Stimulated activated CD4-positive, alpha-beta T cell treated with anti-CD3 and anti-CD28 coated beads, Interleukin-1b, Interleukin-23, amount 100 ng/mL, for 1 hour (primary cell): ENCODE measurements around the gene TSR2.

Source experiments
- DNase-seq, 2 donors: peaks; one replicate each; pipeline ENCODE4 v3.0.0-alpha.2; 2020; ENCODE audit warnings: low read depth in 2 of 2

Gene TSR2, protein sequence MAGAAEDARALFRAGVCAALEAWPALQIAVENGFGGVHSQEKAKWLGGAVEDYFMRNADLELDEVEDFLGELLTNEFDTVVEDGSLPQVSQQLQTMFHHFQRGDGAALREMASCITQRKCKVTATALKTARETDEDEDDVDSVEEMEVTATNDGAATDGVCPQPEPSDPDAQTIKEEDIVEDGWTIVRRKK

DNA sequence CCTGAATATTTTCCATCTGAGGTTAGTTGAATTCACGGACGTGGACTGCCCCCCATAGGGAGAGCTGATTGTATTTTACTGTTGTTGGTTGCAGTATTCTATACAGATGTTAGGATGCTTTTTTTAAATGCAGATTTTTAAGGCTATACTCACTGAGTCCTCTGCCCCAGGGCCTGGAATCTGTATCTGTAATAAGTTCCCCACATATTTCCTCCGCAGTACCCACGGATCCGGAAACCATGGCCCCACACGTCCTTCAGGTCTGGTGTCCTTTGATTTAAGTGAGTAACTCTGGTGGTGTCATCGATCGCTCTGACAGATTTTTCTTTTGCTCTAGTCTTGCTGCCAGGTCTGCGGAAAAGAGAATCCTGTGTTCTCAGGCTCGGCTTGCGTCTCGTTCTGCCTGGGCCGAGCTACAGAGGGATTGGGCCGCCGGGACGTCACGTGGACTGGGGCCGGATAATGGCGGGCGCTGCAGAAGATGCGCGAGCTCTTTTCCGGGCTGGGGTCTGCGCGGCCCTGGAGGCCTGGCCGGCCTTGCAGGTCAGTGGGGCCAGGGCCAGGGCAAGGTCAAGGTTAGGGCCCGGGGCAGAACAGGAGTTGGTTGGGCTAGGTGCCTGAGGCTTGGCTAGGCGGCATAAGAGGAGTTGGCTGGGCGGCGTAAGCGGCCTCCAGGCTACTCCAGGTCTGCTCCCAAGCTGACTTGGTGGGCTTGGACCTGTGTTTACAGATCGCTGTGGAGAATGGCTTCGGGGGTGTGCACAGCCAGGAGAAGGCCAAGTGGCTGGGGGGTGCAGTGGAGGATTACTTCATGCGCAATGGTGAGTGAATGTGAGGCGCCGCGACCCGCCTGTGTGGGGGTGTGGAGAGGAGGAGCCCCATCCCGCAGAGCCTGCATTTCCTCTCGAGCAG, at the start of gene TSR2:
TSS of gene TSR2 (plus strand) at position 445 of the 912 bp plus-strand sequence. CDS start at position 463, 18 bp downstream.
- DNase-seq, result peak; percentile 37 to 42

DNA sequence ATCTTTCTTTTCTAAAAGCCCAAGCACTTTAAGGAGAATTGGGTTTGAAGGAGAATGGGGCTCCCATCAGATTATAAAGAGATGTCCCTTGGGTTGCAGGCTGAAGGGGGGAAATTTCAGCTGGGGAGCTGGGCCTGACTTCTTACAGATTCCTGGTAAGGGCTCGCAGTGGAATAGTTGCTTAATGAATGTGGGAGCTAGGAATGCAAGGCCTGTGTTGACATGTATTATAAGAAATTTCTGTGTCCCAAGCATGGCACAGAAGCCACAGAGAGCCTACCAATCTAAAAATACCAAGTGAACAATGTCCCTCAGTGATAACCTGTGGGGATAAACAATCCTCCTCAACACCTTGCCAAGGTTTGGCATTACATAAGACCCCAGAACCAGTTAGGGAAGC, 43.1 kb upstream of the TSR2 start:
- DNase-seq, result no peak

DNA sequence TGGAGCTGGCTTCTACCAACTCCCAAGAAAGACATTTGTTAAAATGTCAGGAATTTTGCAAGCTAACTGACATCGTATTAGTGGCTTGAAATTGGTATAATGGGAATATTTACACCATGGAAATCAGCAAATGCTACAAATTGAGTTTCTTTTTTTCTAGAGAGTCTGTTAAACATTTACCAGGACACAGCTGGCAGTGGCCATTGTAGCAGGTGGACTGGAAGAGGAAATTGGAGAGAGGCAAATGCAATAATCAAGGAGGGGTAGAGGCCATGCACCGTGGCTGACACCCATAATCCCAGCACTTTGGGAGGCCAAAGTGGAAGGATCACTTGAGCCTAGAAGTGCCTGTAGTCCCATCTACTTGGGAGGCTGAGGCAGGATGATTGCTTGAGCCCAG, 32.9 kb upstream of the TSR2 start:
- DNase-seq, result no peak

DNA sequence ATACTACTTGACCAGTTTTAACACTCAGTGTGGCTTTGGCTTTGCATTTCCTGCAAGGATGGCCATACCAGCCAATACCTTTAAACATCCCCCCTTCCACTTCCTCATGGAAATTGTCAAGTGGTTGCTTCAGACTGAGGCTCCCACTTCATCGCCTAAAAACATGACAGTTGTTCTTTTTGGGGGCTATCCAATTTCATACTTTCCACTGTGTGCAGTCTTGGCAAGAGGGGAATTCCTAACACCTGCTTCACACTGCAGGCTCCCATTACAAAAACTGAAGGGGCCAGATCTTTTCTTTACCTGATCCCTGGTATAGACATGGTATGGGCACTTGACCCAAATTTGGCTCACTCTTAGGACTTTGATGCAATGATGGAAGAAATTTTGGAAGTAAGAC, 28.5 kb upstream of the TSR2 start:
- no peak for DNase-seq

DNA sequence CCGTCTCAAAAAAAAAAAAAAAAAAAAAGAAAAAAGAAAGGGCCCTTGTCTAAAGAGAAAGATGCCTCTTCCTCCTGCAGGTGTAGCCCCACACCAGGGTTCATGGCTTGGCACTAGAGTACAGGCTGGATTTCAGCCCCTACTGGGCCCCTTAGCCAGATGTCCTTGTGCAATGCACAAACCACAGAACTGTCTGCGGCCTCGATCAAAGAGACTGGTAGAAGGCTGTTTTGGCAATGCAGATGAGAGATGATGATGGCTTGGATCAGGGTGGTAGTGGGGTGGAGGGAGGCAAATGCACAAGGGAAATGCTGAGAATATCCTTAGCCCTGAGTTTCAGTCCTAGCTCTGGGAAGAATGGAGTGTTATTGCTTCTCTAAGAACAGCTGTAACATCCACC, 26.5 kb upstream of the TSR2 start:
- DNase-seq, result no peak

DNA sequence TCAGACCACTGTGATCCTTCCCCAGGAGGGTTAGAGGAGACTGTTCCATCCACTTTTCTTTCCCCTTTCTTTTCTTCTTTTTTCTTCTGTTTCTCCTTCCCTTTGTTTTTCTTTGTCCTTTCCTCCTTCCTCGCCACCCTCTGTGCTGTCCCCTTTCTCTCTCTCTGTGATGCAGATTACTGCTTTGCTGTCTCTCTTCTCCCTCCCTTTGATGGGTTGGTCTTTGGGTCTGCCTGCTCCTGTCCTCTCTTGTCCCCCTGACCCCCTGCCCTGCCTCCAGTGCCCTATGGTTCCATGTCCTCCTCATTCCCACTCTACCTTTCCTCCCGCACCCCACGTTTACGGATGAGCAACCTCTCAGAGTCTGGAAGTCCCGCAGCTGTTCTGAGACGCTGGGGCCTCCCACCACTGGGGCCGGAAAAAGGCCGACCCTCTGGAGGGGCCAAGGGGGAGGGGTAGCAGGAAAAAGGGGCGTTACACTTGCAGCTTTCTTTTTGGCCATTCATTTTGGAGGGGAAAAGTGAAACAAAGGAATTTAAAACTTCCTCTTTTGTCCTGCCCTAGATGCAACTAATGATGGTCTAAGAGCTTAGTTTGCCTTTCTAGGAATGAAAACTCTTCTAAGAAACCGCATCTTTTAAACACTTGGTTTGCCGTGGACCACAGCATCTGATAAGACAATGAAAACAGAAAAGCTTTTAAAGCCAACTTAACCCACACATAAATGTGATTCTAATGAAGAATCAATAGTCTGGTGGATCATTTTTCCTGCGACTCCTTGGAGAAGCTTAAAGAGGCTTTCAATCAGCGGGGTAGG, 24.5 kb upstream of the TSR2 start:
- DNase-seq, result no peak

DNA sequence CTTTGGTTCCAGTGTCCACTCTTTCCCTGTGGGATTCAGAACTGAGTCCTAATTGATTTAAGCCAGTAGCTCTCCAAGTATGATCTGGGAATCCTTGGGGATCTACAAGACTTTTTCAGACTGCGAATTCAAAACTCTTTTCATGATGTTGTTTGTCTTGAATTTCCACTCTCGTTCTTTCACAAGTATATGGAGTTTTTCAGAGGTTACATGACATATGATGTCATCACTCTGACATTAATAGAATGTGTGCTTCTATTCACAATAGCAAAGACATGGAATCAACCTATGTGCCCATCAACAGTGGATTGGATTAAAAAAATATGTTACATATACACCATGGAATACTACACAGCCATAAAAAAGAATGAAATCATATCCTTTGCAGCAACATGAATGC, 23.2 kb upstream of the TSR2 start:
- DNase-seq, result no peak

DNA sequence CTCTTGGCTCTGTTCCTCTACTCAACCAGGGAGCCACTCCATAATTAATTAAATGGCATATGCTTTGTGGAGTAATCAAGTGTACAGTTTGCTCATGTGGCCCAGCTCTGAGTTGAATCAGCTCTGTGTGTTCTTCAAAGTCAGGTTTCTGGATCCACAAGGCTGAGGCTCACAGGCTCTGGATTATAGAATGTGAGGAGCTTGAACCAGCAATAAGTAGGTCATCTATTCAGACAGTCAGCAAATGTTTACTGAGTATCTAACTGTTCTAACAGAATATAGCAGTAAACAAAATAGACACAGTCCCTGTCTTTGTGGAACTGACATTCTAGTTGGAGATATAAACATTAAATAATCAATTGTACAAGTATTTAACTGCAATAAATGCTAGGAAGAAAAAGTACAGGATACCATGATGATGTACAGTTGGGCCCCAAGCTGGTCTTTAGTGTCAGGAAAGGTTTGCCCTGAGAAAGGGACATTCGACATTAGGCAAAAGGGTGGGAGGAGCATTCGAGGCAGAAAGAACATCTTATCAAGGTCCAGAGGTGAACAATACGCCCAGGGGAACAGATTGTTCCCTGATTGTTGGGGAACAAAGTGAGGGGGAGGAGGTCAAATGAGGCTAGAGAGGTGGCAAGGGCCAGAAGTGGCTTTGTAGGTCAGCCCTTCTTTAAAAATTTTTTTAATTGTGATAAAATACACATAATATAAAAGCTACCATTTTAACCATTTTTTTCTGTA, 20.5 kb upstream of the TSR2 start:
- DNase-seq, result no peak

DNA sequence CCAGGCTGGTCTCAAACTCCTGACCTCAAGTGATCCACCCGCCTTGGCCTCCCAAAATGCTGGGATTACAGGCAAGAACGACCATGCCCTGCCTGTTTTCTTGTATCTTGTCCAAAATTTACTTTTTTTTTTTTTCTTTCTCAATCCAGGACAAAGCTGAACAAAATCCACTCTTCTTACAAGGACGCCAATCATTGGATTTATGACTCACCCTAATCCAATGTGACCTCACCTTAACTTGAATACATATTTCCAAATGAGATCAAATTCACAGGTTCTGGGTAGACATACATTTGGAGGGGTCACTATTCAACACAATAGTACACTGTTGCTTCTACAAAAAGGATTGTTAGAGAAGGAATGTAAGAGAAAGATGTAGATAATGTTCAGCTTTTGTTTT, 18.0 kb upstream of the TSR2 start:
- no peak for DNase-seq

DNA sequence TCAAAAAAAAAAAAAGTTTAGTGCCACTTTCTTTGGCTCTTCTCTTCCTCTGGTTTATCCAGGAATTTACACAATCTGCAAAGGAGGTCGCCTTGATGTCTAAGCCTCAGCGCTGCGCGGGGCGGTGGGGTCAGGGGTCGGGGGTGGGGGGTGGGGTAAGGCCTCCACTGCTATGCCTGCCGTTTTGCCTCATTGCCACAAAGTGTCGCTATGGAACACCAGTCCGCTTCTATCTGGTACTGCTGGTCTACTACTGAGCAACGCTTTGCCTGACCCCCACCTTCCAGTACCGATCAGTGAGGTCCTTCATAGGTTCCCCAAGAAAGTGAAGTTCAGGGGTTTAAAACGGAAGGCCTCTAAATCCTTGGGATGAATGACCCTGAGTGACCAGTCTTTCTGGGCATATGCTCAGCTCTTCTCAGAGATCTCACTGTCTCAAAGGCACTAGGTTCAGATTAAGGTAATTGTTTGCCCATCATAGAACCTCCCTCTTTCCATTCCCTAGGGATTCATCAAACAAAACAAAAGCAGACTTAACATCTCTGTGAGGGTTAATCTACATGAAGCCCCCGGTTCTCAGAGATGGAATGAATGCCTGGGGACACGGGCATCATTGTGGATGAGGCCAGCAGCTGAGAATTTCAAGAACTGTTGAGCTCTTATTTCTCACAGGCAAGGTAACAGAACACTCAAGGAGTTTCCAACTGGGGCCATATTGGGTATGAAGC, 16.9 kb upstream of the TSR2 start:
- DNase-seq, result no peak

DNA sequence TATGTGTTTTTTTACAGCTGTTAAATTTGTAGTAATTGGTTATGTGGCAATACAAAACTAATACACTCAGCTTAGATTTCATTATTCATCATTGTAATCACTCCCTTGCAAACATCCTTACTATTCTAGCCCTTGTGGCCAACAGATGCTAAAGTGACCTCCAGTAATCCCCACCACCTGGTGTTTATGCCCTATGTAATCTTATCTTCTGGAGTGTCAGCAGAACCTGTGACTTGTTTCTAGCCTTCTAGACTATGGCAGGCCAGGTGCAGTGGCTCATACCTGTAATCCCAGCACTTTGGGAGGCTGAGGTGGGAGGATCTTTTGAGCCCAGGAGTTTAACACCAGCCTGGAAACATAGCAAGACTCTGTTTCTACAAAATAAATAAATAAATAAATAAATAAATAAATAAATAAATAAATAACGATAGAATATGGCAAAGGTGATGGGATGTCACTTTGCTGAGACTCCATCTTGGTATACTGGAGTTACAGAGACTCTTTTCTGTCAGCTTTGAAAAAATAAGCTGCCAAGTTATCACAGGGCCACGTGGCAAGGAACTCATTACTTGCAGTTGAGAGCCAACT, 12.3 kb upstream of the TSR2 start:
- no peak for DNase-seq

DNA sequence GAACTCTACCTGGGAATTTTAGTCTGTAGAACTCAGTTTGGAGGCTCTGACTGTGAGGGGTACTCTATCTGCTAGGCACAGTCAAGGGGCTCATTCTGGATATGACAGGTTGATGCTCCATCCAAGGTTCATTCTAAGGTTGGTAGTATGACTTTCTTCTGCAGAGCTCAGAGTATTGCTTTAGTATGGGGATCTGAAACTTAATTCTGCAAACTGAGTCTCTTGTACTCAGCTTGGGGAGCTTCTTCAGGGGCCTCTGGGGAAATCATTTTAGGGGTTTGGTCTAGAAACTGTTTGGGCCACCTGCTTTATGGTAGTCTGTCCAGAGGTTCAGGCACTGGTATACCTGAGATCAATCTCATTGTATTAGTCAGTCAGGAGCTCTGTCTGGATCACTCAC, 9.7 kb upstream of the TSR2 start:
- no peak for DNase-seq

DNA sequence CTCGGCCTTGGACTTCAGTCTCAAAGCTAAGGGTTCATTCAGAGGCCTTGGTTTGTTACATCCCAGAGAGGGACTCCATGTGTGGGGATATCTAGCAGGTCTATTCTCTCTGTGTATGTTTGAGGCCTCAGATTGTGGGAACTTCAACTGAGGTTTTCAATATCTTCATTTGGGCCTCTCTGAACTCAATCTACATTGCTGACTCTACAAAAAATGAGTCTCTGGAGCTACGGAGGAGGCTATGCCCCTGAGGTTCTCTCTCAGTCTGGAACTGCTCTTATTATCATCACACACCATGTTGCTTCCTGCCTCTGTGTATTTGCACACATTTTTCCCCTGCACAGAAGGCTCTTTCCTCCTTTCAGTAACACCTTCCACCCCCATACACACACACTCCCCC, 5.1 kb upstream of the TSR2 start:
- no peak for DNase-seq

DNA sequence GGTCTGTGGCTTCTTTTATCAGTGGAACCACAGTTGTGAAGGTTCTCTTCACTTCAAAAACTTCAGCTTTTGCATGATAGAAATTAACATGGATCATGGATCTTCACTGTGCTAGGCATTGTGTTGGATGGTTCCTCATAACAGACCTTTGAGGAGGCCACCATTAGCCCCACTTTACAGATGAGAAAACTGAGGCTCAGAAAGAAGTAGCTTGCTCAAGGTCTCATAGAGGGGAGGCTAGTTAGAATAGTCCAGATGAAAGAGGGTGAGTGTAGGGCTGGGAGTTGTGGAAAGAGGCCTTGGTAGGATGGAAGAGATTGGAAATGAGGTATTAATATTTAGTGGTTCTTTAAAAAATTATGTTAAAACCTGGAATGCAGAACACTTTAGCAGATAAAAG, 2.6 kb downstream of the TSR2 start:
- no peak for DNase-seq

DNA sequence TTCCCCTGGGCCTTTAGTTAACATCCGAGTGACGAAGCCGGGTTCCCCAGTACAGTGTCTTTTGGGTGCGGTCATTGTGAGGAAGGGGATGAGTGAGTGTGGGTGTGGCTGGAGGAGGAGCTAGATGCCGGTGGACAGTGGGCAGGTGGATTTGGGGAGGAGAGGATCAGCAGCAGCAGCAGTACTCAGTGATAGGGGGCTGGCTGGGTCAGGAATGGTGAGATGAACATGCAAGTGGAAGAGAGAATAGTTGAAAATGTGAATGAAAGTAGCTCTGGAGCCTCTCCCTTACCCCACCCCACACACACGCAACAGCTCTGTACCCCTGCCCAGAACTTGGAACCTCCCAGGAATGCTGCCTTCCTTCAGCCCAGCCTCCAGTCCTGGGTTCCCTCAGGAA, 4.5 kb downstream of the TSR2 start:
- DNase-seq, result no peak

DNA sequence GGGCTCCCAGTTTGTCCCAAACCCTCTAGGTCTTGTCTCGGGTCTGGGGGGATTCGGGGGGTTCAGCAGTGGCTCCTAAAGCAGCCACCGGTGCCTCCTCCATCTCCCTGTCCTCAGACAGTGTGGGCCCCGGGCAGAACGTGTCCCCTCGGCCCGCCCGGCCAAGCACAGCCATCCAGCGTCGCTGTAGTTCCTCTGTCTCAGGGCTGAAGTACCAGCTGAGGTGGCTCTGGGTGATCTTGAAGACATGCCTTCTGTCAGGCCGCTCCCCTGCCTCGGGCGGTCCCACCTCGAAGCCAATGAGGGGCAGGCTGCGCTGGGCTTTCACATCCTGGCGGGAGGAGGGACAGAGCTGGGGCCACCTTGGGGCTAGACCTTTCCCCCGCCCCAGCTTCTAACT, 5.9 kb downstream of the TSR2 start:
- DNase-seq, result no peak

DNA sequence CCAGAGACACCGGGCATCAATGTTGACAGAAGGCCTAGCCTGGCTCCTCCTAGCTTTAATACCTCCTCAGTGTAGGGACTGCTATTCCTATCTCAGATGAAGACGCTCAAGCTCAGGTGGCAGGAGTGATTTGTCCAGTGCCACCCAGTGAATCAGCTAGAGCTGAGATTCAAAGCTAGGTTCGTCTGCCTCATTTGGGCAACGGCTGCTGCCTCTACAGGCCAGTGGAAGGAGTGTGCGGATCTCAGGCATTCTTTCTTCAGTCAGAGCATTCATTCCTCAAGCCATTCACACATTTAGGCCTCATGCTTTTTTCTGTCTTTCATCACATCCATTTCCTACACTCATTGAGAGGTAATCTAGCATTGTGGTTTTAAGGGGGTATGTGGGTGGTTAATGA, 7.3 kb downstream of the TSR2 start:
- DNase-seq, result no peak

DNA sequence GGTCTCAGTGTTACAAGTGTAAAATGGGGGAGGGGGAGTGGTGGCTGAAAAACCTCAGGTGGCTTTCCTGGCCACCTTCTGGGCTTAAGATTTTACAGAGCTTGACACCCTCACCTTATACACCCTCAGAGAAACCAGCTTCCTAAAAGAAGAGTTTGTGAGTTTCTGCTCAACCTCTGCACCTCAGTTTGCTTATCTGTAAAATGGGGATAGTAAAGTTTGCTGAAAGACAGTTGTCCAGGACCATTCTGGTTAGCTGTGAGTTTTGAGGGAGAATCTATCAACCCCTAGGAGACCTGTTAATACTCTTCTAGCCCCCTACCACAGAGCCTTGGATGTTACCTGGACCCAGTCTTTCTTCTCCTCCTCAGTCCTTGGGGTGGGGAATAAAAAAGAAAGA, 9.7 kb downstream of the TSR2 start:
- DNase-seq, result no peak

DNA sequence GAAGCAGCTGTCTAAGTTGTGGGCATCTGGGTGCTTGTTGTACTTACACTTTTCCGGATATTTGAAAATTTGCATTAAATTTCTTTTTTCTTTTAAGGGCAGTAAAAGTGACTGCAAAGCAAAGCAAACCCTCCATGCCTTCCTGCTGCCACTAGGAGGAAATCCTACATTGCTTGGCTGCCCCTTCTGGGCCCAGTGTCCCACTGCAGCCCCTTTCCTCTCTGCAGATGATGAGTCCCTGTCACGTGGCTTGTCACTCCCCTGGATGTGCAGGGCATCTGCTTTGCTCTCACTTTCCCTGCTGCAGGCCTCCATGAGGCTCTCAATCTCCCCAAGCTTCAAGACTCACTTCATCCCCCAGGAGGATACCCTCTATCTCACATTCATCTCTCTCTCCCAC, 12.7 kb downstream of the TSR2 start:
- no peak for DNase-seq

DNA sequence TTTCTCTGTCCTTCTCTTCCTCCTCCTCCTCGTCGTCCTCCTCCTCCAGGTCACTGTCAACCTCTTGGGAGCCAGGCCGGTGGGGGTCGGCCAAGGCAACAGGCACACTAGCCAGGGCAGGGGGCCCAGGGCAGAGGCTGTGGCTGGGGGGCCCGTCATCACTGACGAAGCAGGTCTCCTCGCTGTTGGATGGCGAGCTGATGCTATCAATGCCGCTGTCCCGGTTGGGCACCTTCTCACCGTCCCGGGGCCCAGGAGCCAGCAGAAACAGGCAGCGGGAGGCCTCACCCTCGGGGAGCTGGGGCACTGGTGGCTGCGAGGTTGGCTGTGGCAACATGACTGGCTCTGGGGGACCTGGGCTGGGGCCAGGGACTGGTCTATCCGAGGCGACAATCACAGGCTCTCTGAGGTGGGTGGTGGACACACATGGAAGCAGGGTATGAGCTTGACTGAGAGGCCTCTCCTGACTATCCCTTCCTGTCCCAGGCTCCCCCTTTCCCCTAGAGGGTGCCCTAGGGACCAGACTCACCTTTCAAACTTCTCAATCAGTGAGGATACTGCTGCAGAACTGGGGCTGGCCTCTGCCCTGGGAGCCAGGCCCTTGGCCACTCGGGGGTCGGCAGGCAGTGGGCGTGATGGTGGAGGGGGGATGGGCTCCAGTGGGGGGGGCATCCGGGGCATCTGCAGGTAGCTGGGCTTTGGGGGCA, 30.0 kb downstream of the TSR2 start:
- DNase-seq, result no peak
